ENCODE data around the gene RYR1. TPM values are rescaled to one million over a fixed set of nuclear protein-coding genes. Genes with fewer than 3 reads are reported as not detected.
"Not testable (repeated sequence)": the region's sequence is repeated elsewhere in the genome, so short reads cannot be mapped to it uniquely, and the experiment has no call there.

RYR1 gene
- total RNA-seq, 1 donor from 2014 or later = 243 TPM

GRCh38 chr19:38577826-38578225 is 144.3 kb downstream of the RYR1 start:
- Histone ChIP-seq H3K4me3 (ENCODE audit: low read length in 3 of 3) (no peak overlapping the region), H3K27ac (ENCODE audit: low read depth, low read length) (no peak overlapping the region), H3K36me3 (ENCODE audit: control insufficient read depth in 3 of 3, insufficient read depth in 3 of 3, low read length in 3 of 3) (peaks cover 35 to 71% (median 56%) of the 10 kb centered on the region in 3 donors), H3K9me3 (ENCODE audit: control insufficient read depth in 3 of 3, low read length in 3 of 3) (no peaks in the 10 kb centered on the region), H3K4me1 (ENCODE audit: control insufficient read depth in 3 of 3, insufficient read depth in 3 of 3, low read length in 3 of 3) (peaks cover 0 to 11% (median 8%) of the 10 kb centered on the region in 3 donors), H3K9ac (ENCODE audit: low read depth in 1 of 3, low read length in 3 of 3) (no peak overlapping the region), H3K27me3 (ENCODE audit: control insufficient read depth in 3 of 3, insufficient read depth in 3 of 3, low read length in 3 of 3) (no peaks in the 10 kb centered on the region)

- H3K27me3 ChIP-seq (ENCODE audit: control insufficient read depth in 3 of 3, insufficient read depth in 3 of 3, low read length in 3 of 3); H3K9ac ChIP-seq (ENCODE audit: low read depth in 1 of 3, low read length in 3 of 3); H3K4me3 ChIP-seq (ENCODE audit: low read length in 3 of 3); H3K9me3 ChIP-seq (ENCODE audit: control insufficient read depth in 3 of 3, low read length in 3 of 3); H3K27ac ChIP-seq (ENCODE audit: low read depth, low read length): not testable (repeated sequence)
- H3K36me3 ChIP-seq (ENCODE audit: control insufficient read depth in 3 of 3, insufficient read depth in 3 of 3, low read length in 3 of 3) = peaks cover 35 to 74% (median 54%) of the 10 kb centered on the region in 3 donors
- peaks cover 0 to 11% (median 8%) of the 10 kb centered on the region in 3 donors for H3K4me1 ChIP-seq (ENCODE audit: control insufficient read depth in 3 of 3, insufficient read depth in 3 of 3, low read length in 3 of 3)
Measured at GRCh38 chr19:38579304-38579703, 145.8 kb downstream of the RYR1 start.

- peaks cover 33 to 72% (median 54%) of the 10 kb centered on the region in 3 donors for H3K36me3 ChIP-seq (ENCODE audit: control insufficient read depth in 3 of 3, insufficient read depth in 3 of 3, low read length in 3 of 3)
- peaks cover 0 to 11% (median 8%) of the 10 kb centered on the region in 3 donors for H3K4me1 ChIP-seq (ENCODE audit: control insufficient read depth in 3 of 3, insufficient read depth in 3 of 3, low read length in 3 of 3)
- H3K27ac ChIP-seq (ENCODE audit: low read depth, low read length) = no peak overlapping the region
Measured at GRCh38 chr19:38580080-38580479, 146.6 kb downstream of the RYR1 start.

GRCh38 chr19:38583219-38583984 is 149.9 kb downstream of the RYR1 start:
- H3K4me1 ChIP-seq (ENCODE audit: control insufficient read depth in 3 of 3, insufficient read depth in 3 of 3, low read length in 3 of 3) = no peaks in the 10 kb centered on the region
- no peaks in the 10 kb centered on the region for H3K9me3 ChIP-seq (ENCODE audit: control insufficient read depth in 3 of 3, low read length in 3 of 3)
- H3K36me3 ChIP-seq (ENCODE audit: control insufficient read depth in 3 of 3, insufficient read depth in 3 of 3, low read length in 3 of 3) = peaks cover 44 to 75% (median 70%) of the 10 kb centered on the region in 3 donors
- H3K27ac ChIP-seq (ENCODE audit: low read depth, low read length) = no peak overlapping the region
- no peak overlapping the region for H3K4me3 ChIP-seq (ENCODE audit: low read length in 3 of 3)
- H3K27me3 ChIP-seq (ENCODE audit: control insufficient read depth in 3 of 3, insufficient read depth in 3 of 3, low read length in 3 of 3) = no peaks in the 10 kb centered on the region
- no peak overlapping the region for H3K9ac ChIP-seq (ENCODE audit: low read depth in 1 of 3, low read length in 3 of 3)

More at GRCh38 chr19:38580080-38580479, 146.6 kb downstream of the RYR1 start:
- Histone ChIP-seq H3K27me3 (ENCODE audit: control insufficient read depth in 3 of 3, insufficient read depth in 3 of 3, low read length in 3 of 3) (no peaks in the 10 kb centered on the region), H3K9ac (ENCODE audit: low read depth in 1 of 3, low read length in 3 of 3) (no peak overlapping the region), H3K9me3 (ENCODE audit: control insufficient read depth in 3 of 3, low read length in 3 of 3) (no peaks in the 10 kb centered on the region), H3K4me3 (ENCODE audit: low read length in 3 of 3) (no peak overlapping the region)

- Histone ChIP-seq H3K4me1 (ENCODE audit: control insufficient read depth in 3 of 3, insufficient read depth in 3 of 3, low read length in 3 of 3) (no peaks in the 10 kb centered on the region), H3K27ac (ENCODE audit: low read depth, low read length) (no peak overlapping the region), H3K9me3 (ENCODE audit: control insufficient read depth in 3 of 3, low read length in 3 of 3) (no peaks in the 10 kb centered on the region), H3K9ac (ENCODE audit: low read depth in 1 of 3, low read length in 3 of 3) (no peak overlapping the region), H3K4me3 (ENCODE audit: low read length in 3 of 3) (no peak overlapping the region), H3K27me3 (ENCODE audit: control insufficient read depth in 3 of 3, insufficient read depth in 3 of 3, low read length in 3 of 3) (no peaks in the 10 kb centered on the region), H3K36me3 (ENCODE audit: control insufficient read depth in 3 of 3, insufficient read depth in 3 of 3, low read length in 3 of 3) (peaks cover 46 to 72% (median 68%) of the 10 kb centered on the region in 3 donors)
Measured at GRCh38 chr19:38583985-38584305, 150.5 kb downstream of the RYR1 start.

- Histone ChIP-seq H3K9ac (ENCODE audit: low read depth in 1 of 3, low read length in 3 of 3) (no peak overlapping the region), H3K27me3 (ENCODE audit: control insufficient read depth in 3 of 3, insufficient read depth in 3 of 3, low read length in 3 of 3) (no peaks in the 10 kb centered on the region), H3K27ac (ENCODE audit: low read depth, low read length) (no peak overlapping the region), H3K4me3 (ENCODE audit: low read length in 3 of 3) (no peak overlapping the region), H3K36me3 (ENCODE audit: control insufficient read depth in 3 of 3, insufficient read depth in 3 of 3, low read length in 3 of 3) (peaks cover 48 to 55% (median 49%) of the 10 kb centered on the region in 3 donors), H3K4me1 (ENCODE audit: control insufficient read depth in 3 of 3, insufficient read depth in 3 of 3, low read length in 3 of 3) (no peaks in the 10 kb centered on the region), H3K9me3 (ENCODE audit: control insufficient read depth in 3 of 3, low read length in 3 of 3) (no peaks in the 10 kb centered on the region)
Measured at GRCh38 chr19:38587562-38587961, 154.1 kb downstream of the RYR1 start.

GRCh38 chr19:38588041-38588440 is 154.6 kb downstream of the RYR1 start:
- no peak overlapping the region for H3K27ac ChIP-seq (ENCODE audit: low read depth, low read length)
- peaks cover 45 to 51% (median 46%) of the 10 kb centered on the region in 3 donors for H3K36me3 ChIP-seq (ENCODE audit: control insufficient read depth in 3 of 3, insufficient read depth in 3 of 3, low read length in 3 of 3)
- H3K9ac ChIP-seq (ENCODE audit: low read depth in 1 of 3, low read length in 3 of 3) = no peak overlapping the region
- H3K4me1 ChIP-seq (ENCODE audit: control insufficient read depth in 3 of 3, insufficient read depth in 3 of 3, low read length in 3 of 3) = no peaks in the 10 kb centered on the region
- no peak overlapping the region for H3K4me3 ChIP-seq (ENCODE audit: low read length in 3 of 3)
- H3K27me3 ChIP-seq (ENCODE audit: control insufficient read depth in 3 of 3, insufficient read depth in 3 of 3, low read length in 3 of 3) = no peaks in the 10 kb centered on the region
- H3K9me3 ChIP-seq (ENCODE audit: control insufficient read depth in 3 of 3, low read length in 3 of 3) = no peaks in the 10 kb centered on the region

GRCh38 chr19:38592940-38593339 is 159.4 kb downstream of the RYR1 start:
- H3K9ac ChIP-seq (ENCODE audit: low read depth in 1 of 3, low read length in 3 of 3) = no peak overlapping the region
- peaks cover 5 to 13% (median 11%) of the 10 kb centered on the region in 3 donors for H3K36me3 ChIP-seq (ENCODE audit: control insufficient read depth in 3 of 3, insufficient read depth in 3 of 3, low read length in 3 of 3)
- H3K9me3 ChIP-seq (ENCODE audit: control insufficient read depth in 3 of 3, low read length in 3 of 3) = no peaks in the 10 kb centered on the region
- H3K4me3 ChIP-seq (ENCODE audit: low read length in 3 of 3) = no peak overlapping the region
- peaks cover 0 to 3% (median 3%) of the 10 kb centered on the region in 3 donors for H3K4me1 ChIP-seq (ENCODE audit: control insufficient read depth in 3 of 3, insufficient read depth in 3 of 3, low read length in 3 of 3)
- H3K27me3 ChIP-seq (ENCODE audit: control insufficient read depth in 3 of 3, insufficient read depth in 3 of 3, low read length in 3 of 3) = no peaks in the 10 kb centered on the region
- H3K27ac ChIP-seq (ENCODE audit: low read depth, low read length) = no peak overlapping the region

- Histone ChIP-seq H3K9ac (ENCODE audit: low read depth in 1 of 3, low read length in 3 of 3) (no peak overlapping the region), H3K9me3 (ENCODE audit: control insufficient read depth in 3 of 3, low read length in 3 of 3) (no peaks in the 10 kb centered on the region), H3K4me1 (ENCODE audit: control insufficient read depth in 3 of 3, insufficient read depth in 3 of 3, low read length in 3 of 3) (peaks cover 0 to 3% (median 3%) of the 10 kb centered on the region in 3 donors), H3K36me3 (ENCODE audit: control insufficient read depth in 3 of 3, insufficient read depth in 3 of 3, low read length in 3 of 3) (no peaks in the 10 kb centered on the region), H3K27me3 (ENCODE audit: control insufficient read depth in 3 of 3, insufficient read depth in 3 of 3, low read length in 3 of 3) (no peaks in the 10 kb centered on the region), H3K4me3 (ENCODE audit: low read length in 3 of 3) (no peak overlapping the region), H3K27ac (ENCODE audit: low read depth, low read length) (no peak overlapping the region)
Measured at GRCh38 chr19:38596057-38596981, 162.8 kb downstream of the RYR1 start.

- Histone ChIP-seq H3K4me3 (ENCODE audit: low read length in 3 of 3) (no peak overlapping the region), H3K4me1 (ENCODE audit: control insufficient read depth in 3 of 3, insufficient read depth in 3 of 3, low read length in 3 of 3) (peaks cover 0 to 3% (median 3%) of the 10 kb centered on the region in 3 donors), H3K27me3 (ENCODE audit: control insufficient read depth in 3 of 3, insufficient read depth in 3 of 3, low read length in 3 of 3) (no peaks in the 10 kb centered on the region), H3K9me3 (ENCODE audit: control insufficient read depth in 3 of 3, low read length in 3 of 3) (no peaks in the 10 kb centered on the region), H3K9ac (ENCODE audit: low read depth in 1 of 3, low read length in 3 of 3) (no peak overlapping the region), H3K27ac (ENCODE audit: low read depth, low read length) (no peak overlapping the region), H3K36me3 (ENCODE audit: control insufficient read depth in 3 of 3, insufficient read depth in 3 of 3, low read length in 3 of 3) (no peaks in the 10 kb centered on the region)
Measured at GRCh38 chr19:38597075-38597474, 163.6 kb downstream of the RYR1 start.

Measured in skeletal muscle tissue (tissue), 4 donors.